ENCODE data around the gene TMEM200B.
"Not testable (repeated sequence)": the region's sequence is repeated elsewhere in the genome, so short reads cannot be mapped to it uniquely, and the experiment has no call there.

TMEM200B gene

DNA sequence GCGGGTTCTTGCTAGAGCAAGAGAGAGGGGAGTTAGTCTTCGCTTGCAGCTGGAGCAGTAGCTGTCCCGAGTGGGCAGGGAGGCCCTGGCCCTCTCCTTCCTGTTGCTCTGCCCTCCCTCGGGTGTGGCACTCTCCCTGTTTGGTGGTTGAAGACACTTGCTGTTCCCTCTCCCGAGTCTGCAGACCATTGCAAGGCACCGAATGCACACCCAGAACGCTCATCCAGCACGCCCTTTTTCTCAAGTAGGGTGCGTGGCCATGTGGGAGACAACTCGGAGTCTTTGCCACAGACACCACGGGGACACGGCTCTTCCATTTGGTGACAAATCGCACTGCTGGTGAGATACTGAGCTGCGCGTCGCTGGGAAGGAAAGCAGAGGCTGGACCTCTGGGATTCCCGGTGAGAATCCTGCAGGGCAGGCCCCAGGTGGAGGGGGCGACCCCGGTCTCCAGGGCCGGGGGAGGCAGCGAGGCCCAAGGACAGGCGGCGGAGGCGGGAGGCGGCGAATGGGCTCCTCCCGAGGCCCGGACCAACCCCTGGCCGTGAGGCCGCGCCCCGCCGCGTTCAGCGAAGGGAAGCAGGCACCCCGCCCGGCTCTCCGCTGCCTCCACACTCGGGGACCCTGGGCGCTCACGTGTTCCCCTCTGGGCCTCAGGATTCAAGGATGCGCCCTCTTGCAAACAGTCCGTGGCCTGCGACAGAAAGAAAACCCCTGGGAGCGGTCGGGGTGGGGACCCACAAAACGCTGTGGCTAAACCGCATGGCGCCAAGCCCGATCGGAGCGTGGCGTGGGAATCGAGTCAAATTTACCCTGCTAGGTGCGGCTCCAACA lies 10.4 kb upstream of the TMEM200B start:
- DNase-seq (ENCODE audit: low read depth in 3 of 3) = no peak

DNA sequence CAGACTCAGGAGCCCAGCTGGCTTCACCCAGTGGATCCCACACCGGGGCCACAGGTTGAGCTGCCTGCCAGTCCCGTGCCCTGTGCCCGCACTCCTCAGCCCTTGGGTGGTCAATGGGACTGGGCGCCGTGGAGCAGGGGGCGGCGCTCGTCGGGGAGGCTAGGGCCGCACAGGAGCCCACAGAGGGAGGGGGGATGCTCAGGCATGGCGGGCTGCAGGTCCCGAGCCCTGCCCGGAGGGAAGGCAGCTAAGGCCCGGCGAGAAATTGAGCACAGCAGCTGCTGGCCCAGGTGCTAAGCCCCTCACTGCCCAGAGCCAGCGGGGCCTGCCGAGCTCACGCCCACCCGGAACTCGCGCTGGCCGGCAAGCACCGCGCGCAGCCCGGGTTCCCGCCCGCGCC lies 7.4 kb upstream of the TMEM200B start:
- DNase-seq (ENCODE audit: low read depth in 3 of 3) = not testable (repeated sequence)

DNA sequence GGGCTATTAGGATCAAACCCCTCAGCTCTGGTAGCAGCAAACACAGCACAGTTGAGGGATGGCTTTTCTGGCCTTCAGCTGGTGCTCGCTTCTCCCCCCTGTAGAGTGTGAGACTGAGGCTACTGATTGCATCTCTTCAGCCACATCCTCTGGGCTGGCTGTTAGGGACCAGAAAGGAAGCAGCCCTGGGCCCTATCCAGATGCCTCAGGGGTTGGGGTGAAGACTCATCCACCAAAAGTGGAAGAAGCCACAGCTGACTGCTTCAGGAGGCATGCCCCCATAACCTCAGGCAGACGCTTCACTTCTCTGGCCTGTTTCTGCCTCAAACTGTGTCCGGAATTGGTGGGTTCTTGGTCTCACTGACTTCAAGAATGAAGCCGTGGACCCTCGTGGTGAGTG lies 6.2 kb upstream of the TMEM200B start:
- no peak for DNase-seq (ENCODE audit: low read depth in 3 of 3)

DNA sequence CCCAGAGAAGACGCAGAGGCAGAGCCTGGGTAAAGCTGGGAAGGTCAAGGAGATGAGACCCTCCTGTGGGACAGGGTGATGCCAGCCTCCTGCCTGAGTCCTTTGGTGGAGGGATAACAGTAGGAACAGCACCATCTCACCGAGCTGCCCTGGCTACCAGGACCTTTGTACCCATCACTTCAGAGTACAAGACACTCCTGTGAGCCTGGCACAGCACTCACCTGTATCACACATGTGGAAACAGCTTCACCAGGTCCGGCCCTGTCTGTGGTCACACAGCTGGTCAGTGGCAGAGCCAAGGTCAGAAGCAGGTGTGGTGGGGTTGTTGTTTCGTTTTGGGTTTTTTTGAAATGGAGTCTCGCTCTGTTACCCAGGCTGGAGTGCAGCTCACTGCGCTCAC lies 5.0 kb upstream of the TMEM200B start:
- DNase-seq (ENCODE audit: low read depth in 3 of 3) = no peak

DNA sequence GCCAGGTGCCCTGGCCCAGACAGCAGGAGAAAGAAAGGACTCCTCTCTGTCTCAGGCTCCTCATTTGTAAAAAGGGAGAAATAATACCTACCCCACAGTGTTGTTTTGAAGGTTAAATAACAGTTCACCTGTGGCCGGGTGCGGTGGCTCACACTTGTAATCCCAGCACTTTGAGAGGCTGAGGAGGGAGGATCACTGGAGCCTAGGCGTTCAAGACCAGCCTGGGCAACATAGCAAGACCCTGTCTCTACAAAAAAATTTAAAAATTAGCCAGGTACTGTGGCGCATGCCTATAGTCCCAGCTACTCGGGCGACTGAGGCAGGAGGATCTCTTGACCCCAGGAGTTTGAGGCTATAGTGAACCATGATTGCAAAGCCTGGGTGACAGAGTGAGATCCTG lies 2.5 kb upstream of the TMEM200B start:
- no peak for DNase-seq (ENCODE audit: low read depth in 3 of 3)

DNA sequence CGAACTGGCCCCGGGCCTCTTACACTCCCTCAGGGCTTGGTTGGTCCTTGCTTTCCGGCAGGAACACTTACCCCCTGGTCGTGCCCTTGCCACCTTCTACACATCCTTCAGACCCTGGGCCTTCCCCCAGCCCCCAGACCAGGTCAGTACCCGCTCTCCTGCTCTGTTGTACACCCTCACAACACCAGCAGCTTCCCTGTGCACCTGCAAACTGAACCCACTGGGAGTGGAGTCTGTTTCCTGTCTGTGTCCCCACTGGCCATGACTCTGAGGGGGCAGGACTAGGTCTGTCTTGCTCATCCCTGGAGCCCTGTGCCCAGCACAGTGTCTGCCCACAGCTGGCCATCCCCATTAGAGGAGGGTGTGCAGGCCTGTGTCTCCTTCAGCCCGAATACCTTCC lies 2.1 kb upstream of the TMEM200B start:
- no peak for DNase-seq (ENCODE audit: low read depth in 3 of 3)

DNA sequence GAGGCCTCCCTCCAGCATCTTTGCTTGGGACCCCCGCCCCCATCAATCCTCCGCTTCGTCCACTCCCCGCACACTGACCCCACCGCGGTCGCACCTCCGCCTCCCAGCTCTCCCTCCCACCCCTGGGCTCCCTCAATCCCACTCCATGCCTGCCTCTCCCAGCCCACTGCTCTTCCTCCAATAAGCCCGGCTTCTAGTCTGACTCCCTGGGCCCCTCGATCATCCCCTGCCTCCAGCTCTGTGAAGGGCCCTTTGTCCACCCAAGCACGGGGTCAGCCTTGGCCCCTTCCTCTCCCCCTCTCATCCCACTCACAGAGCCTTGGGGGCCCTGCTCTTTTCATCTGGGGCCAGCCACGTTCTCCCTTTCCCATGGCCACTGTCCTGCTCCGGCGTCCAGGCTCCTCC lies 1.5 kb upstream of the TMEM200B start:
- no peak for DNase-seq (ENCODE audit: low read depth in 3 of 3)

DNA sequence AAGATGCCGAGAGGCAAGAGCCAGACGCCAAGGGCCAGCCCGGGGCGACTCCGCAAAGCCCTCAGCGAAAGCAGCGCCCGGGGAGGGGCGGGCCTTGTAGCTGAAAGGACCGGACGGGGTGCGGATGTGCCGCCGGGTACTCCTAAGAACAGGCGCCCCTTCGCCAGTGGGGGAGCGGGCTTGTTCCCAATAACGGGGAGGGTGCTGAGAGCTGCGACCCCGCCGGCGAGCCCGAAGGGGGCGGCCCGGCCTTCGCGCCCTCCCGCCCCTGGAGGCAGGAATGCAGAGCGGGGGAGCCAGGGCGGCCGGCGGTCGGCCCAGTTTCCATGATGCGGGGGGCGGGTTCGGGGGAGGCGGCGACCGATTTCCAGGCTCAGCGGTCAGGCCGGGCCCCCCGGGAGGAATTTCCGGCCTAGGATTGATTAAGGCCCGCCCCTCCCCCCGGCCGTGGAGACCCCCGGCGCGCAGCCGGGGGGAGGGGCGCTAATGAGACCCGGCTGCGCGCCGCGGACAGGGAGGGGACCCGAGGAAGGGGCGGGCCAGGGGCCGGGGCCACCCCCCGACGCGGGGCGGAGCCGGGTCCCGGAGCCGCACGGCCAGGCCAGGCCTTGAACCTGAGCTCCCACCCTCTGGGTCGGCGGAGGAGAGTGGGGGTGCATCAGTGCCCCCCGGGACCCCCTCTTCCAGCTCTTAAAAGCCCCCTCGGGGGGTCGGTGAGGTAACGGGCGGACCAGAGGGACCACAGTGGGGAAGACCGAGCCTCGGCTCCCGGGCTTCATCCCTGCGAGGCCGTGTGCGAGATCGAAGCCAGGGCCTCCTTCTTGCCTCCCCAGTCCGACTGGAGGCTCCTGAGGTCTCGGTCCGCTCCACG lies 898 bp upstream of the TMEM200B start:
- DNase-seq (ENCODE audit: low read depth in 3 of 3) = peak; percentile 41 to 66 (median 54)

DNA sequence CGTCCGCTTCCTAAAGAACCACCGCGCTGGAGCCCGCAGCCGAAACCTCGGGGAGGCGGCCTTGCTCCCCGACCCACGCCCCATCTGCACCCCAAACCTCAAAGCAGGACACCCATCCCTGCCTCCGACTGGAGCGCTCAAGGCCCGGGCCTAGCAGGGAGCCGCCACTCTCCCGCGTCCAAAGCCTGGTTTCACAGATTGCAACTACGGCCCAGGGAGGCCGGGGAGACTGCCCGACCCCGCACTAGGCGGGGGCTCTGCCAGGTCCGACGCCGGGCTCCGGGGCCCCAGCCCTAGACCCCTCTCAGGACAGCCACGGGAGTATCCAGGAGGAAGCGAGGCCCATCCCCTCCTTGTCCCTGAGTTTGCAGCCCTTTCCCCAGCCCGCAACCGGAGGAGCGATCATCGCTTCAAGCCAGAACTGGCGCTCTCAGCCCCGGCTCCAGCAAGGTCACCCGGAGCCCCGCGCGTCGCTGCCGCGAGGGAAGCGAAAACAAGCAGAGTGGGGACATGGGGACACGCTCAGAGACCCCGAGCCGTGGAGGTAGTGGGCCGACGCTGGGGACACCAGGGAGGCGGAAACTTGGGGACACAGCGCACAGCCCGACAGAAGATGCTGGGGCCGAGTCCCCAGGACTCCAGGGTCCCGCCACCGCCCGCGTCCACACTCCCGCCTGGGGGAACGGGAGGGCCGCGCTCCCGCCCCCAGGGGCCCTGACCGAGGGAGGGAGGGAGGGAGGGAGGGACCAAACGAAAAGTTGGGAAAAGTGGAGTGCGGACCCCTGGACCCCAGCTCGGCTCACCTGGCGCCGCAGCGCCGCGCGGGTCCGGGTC lies 433 bp downstream of the TMEM200B start:
- no peak for DNase-seq (ENCODE audit: low read depth in 3 of 3)

DNA sequence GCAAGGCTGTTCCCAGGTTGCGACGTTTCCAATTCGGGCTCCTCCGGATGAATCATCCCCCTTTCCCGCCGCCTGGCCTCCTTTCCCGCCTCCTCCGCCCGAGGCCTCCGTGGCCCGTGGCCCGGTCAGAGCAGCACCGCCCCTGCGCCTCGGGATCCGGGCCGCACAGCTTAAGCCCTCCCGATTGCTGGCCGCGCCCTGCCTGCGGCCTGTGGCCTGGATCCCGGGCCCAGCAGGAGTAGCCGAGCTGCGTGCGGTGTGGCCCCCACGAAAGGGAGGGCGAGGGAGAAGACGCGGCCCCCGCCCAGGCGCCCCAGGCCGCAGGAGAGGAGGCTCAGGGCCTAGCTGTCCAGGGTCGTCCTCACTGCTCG lies 1.0 kb downstream of the TMEM200B start:
- no peak for DNase-seq (ENCODE audit: low read depth in 3 of 3)

DNA sequence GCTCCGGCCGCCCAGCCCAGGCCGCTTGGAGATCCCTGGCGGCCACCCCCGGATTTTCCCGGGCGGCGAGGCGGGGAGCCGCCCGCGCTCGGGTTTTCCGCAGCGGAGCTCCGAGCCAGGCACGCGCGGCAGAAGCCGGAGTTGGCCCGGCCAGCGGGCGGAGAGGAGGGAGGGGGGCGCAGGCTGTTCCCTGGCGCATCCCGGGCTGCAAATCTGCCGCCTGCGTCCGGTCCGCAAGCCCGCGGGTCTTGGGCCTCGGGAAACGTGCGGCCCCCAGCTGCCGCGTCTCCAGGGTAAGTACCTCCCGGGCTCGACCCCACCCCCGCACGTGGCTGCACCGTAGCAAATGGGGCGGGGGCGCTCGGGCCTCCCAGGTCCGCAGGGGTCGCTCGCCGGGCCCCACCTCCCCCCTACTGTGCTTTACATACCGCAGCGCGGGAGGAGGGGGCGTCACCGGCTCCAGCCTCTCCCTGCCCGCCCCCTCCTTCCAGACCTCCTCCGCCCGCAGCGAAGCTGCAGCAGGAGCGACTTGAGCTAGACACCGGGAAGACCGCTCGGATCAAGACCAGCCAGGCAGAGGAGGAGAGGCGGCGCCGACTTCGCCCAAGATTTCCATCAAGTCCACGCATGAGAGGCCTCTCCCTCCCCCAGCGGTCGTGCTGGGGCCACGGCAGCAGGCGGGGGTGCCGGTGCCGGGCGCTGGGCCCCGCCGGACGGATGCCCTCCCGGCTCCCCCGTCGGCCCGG lies 1.6 kb downstream of the TMEM200B start:
- DNase-seq (ENCODE audit: low read depth in 3 of 3) = no peak

DNA sequence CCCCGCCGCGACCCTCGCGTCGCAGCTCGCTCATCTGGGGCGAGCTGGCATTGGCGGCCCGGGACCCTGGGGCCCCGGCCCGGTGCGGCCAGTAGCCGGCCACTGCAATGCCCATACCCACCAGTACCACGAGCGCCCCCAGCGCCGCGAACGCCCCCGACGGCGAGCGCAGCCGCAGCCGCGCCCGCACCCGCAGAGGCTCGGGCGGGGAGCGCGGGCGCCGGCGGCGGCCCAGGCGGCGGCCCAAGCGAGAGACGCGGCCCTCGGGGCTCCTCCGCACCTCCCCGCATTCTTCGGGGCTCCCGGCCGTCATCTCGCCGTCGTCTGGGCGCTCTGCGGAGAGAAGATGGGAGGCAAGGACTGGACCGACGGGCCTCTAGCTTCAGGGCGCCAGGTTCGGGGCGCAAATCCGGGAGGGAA lies 2.2 kb downstream of the TMEM200B start:
- DNase-seq (ENCODE audit: low read depth in 3 of 3) = no peak

DNA sequence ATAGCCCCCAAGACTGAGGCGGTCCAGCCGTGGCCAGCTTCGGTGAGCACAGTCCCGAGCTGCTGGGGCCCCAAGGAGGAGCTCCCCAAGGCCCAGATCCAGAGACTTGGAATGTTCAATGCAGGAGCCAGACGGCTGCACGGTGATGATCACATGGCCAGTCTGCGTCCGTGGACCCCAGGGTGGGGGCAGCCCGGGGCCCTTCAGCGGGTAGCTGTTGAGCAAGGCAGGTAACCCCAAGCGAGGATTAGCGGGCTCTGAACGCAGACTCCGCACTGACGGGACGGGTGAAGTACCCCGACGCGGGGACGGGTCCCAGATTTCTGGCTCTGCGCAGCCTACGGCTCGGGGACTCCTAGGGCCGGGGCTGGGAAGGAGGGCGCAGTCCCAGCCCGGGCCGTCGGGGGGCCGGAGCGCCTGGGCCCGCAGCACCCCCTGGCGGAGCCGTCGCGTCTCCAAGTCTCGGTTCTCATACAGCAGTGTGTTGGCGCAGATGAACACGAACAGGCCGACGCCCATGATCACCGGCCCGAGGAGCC lies 2.7 kb downstream of the TMEM200B start:
- peak; percentile 46 to 62 (median 60) for DNase-seq (ENCODE audit: low read depth in 3 of 3)

DNA sequence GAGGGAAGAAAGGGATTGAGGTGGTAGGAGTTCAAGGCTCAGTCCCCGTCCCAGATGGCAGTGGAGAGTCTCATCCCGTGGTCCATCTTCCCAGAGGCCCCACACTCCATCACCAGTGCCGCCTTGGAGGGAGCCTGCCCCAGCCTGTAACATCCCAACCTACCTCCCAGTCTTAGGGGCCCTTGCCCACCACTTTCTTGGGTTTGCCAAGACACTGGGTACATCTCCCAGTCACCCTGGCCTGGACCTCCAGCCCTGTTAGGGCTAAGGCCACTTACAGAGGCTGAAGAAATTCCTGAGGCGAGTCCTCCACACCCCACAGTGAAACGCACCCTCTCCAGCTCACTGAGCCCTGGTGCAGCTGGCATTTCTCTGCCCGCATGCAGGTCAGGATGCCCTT lies 3.3 kb downstream of the TMEM200B start:
- no peak for DNase-seq (ENCODE audit: low read depth in 3 of 3)

DNA sequence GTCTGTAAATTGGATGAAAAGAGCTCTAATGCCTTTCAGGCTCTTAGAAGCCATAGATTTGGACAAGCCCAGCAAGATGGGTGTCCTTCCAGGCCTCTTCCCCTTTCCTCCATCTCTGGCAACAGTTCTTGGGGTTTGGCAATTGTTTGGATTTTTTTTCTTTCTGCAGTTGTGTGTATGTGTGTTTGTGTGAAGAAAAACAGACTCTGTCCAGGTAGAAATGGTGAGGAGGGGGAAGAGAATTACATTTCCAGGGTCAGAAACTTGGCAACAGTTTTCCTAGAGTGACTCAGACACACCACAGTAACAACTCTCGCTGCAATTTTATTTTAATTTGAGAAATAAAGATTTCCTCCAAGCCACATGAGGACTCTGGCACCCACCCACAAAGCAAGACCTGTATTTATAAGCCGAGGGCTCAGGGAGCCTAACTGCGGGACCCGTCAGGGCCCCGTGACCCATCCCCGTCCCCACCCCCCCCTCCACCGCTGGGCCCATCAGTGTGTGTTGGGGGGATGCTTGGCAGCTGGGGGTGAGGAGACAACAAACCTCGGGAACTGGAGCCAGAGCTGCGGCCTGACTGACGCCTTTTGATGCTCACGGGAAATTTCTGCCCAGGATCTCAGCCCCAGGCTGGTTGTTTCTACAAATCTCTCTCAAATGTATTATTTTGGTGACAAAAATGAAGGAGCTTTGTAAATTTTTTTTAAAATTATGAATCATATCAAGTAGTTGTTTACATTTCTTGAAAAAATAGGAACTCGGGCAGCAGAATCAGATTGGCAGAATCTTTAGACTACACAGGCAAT lies 4.4 kb downstream of the TMEM200B start:
- no peak for DNase-seq (ENCODE audit: low read depth in 3 of 3)

DNA sequence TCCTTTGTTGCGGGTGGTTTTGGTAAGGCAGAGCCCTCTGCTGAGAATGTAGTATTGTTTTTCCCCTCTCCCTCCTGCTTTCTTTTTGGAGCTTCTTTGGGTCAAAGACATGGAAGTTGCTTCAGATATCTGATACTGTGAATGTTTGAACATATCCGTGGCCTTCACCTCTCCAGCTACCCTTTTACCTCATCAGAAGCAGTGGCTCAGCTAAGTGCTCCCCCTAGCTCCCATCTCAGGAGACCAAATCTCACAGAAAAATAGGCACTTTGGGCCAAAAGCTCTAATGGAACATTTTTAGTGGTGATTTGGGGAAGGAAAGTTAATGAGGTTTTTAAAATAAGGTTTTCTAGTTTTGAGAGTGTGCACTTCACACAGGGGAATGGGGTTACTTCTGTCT lies 6.3 kb downstream of the TMEM200B start:
- DNase-seq (ENCODE audit: low read depth in 3 of 3) = no peak

DNA sequence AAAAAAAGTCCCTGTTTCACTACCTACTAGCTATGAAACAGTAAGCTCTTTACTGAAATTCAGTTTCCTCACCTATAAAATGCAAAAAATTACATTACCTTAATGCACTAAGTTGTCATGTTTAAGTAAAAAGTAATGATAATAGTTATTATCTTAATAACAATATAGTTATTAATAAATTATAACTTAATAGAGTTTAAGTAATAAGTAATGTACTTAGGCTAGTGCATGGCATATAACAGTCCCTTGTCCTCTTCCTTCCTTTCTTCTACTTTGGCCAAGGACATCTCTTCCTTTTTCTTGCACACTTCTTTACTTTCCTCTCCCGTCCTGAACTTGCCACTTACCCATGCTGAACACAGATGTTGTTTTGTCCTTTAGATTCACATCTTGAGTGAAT lies 9.0 kb downstream of the TMEM200B start:
- no peak for DNase-seq (ENCODE audit: low read depth in 3 of 3)

DNA sequence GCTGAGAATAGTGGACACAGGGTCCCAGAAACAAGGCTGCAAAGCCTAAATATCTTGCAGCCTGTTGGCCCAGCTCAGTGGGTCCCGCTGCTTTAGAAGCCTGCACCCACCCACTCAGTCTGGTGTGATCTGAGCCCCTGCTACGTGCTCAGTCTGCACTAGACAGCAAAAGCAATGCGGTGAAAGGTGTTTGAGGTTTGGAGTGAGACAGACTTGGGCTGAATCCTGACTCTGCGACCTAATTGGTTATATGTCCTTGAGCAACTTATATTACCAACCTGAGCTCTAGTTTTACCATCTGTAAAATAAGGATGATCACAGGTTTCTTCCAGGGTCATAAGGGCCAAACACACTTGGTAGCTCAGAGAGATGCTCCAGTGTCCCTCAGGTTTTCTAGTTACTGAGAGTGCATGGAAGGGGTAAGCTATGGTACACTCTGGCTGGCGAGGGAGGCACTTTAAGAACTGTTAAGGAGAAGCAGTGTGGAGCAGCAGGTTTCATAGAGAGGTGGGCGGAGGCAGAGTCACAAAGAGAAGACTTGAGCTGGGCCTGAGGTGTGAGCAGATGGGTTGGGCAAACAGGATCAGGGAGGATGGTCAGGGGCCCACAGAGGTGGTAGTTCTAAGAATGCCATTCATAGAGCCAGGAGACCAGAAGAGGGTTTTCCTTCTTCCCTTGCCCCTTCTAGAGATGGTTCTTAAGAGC lies 10.1 kb downstream of the TMEM200B start:
- no peak for DNase-seq (ENCODE audit: low read depth in 3 of 3)

DNA sequence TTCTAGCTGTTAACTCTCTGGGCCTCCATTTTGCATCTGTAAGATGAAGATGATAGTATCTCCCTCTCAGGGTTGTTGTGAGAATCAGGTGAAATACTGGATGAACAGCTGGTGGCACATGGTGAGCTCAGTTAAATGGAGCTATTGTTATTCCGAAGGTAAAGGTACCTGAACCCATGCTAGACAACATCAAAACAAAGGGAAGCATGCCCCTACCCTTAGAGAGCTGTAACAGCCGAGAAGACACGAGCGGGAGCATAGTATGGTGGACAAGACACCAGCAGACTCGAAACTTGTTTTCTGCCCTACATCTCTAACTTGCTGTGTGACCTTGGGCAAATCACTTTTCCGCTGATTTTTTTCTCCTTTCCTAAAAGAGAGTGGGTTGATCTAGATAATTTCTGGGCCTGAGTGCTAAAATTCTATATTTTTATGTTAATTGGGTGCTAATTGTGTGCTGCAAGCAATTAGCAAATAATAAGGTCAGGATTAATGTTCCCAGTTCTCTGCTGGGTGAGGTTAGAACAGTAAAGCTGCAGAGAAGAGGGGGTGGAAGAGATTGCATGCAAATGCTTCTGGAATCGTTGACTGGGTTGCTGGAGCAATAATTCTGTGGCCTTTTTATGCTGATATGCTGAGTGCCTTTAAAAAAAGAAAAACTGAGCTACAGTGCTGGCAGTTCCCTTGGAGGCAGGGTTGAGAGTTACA lies 10.8 kb downstream of the TMEM200B start:
- DNase-seq (ENCODE audit: low read depth in 3 of 3) = no peak

Measured in stimulated activated CD4-positive, alpha-beta T cell treated with anti-CD3 and anti-CD28 coated beads, TNF-alpha, amount 100 ng/mL, for 48 hours (primary cell).